Esophagus muscularis mucosa (tissue), 4 donors: ENCODE data around the gene FOXM1.

ENCODE experiments used
- EP300 ChIP-seq: sonication (generic); formaldehyde crosslinking; IDR thresholded peaks from one replicate; pipeline ENCODE4 v1.6.1; 2017; ENCODE audit warnings: antibody characterized with exemption
- POLR2A ChIP-seq: fragments of 450-650 bp; IDR thresholded peaks from one replicate; pipeline ENCODE4 v1.6.1; 2017; ENCODE audit warnings: antibody characterized with exemption, moderate library complexity, mild to moderate bottlenecking, low read depth
- POLR2AphosphoS5 ChIP-seq, 2 donors: sonication (generic); formaldehyde crosslinking; IDR thresholded peaks; one replicate each; pipeline ENCODE4 v1.6.1; 2017; ENCODE audit warnings: antibody characterized with exemption in 2 of 2
- TF ChIP-seq, protein P1 (sequence below), 3 experiments: fragments of 200-600 bp in 2 of 3; fragments of 450-650 bp in 1 of 3; sonication (generic) in 2 of 3; IDR thresholded peaks; one replicate each; pipeline ENCODE4 v1.5.1; 2017 to 2019; ENCODE audit warnings: antibody characterized with exemption in 3 of 3, mild to moderate bottlenecking in 2 of 3, moderate library complexity in 1 of 3

DNA sequence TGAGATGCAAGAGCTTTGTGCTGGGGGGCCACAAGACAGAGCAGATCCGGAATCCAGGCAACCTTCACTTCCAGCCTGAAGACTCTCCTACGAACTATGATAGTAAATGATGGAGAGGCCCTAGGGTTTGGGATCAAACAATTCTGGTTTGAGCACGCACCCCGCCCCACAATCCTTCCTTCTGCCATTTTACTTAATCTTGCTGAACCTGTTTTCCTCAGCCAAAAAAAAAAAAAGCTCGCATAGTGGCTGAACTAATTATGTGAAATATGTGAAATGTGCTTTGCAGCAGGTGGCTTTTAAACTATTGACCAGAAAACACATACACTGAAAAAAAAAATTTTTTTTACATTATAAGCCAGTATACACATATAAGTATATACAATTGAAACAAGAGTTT lies 65.2 kb downstream of the FOXM1 start:
- TF ChIP-seq EP300 (no peak), POLR2A (no peak), POLR2AphosphoS5 (IDR thresholded peaks at IDR 0.05) (no peak)
- TF ChIP-seq, protein P1, sequence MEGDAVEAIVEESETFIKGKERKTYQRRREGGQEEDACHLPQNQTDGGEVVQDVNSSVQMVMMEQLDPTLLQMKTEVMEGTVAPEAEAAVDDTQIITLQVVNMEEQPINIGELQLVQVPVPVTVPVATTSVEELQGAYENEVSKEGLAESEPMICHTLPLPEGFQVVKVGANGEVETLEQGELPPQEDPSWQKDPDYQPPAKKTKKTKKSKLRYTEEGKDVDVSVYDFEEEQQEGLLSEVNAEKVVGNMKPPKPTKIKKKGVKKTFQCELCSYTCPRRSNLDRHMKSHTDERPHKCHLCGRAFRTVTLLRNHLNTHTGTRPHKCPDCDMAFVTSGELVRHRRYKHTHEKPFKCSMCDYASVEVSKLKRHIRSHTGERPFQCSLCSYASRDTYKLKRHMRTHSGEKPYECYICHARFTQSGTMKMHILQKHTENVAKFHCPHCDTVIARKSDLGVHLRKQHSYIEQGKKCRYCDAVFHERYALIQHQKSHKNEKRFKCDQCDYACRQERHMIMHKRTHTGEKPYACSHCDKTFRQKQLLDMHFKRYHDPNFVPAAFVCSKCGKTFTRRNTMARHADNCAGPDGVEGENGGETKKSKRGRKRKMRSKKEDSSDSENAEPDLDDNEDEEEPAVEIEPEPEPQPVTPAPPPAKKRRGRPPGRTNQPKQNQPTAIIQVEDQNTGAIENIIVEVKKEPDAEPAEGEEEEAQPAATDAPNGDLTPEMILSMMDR (IDR thresholded peaks at IDR 0.05), result no peak
